Measurements from ENCODE around the gene IDUA.
"Not testable (repeated sequence)": the region's sequence is repeated elsewhere in the genome, so short reads cannot be mapped to it uniquely, and the experiment has no call there.

The IDUA gene

GRCh38 chr4:967113-968104 is 19.4 kb upstream of the IDUA start:
- DNase-seq (ENCODE audit: low read depth, low spot score): no peak

DNA sequence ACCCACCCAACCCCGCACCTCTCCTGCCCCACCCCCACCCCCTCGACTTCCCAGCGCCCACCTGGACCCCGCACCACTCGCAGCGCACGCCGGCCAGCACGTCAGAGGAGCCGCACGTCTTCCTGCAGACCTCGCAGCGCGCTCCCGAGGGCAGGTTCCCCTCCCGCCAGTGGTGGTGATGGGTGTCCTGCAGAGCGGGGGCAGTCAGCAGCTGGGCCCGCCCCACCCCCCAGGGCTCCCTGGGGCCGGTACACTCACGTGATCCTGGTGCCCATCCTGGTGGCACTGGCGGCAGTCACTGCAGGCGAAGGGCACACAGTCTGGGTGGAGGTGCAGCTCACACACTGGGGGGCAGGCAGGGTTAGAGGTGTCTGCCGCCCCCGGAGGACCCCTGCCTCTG is 18.6 kb upstream of the IDUA start:
- no peak for DNase-seq (ENCODE audit: low read depth, low spot score)

DNA sequence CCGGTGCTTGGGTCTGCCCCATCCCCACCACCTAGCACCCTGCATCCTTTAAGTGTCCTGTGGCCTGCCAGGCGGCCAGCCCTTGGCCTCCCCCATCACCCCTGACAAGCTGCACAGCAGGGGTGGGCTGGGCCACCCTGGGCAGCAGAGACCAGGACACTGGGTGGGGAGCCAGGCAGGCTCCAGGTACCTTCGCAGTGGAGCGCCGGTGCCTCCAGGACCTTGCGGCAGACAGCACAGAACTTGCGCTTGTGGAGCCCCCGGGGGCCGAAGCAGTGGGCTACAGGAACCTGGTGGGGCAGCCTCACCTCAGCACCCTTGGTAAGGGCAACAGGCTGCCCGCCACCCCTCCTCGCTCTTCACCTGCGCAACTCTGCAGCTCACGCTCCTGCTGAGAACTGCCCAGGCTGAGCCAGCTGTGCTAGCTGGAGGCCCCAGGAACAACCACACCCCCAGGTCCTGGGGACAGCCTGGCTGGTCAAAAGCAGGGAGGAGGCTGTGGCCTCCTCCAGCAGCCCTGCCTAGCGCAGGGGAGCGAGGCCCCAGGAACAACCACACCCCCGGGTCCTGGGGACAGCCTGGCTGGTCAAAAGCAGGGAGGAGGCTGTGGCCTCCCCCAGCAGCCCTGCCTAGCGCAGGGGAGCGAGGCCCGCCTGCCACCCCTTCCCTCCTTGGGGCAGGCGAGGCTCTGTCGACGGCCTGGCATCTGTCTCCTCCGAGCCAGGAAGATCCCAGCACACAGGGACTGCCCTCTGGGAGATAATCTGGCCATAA is 18.0 kb upstream of the IDUA start:
- DNase-seq (ENCODE audit: low read depth, low spot score): no peak

- DNase-seq (ENCODE audit: low read depth, low spot score): no peak
These were observed 16.6 kb upstream of the IDUA start for GRCh38 chr4:970046-970745.

DNA sequence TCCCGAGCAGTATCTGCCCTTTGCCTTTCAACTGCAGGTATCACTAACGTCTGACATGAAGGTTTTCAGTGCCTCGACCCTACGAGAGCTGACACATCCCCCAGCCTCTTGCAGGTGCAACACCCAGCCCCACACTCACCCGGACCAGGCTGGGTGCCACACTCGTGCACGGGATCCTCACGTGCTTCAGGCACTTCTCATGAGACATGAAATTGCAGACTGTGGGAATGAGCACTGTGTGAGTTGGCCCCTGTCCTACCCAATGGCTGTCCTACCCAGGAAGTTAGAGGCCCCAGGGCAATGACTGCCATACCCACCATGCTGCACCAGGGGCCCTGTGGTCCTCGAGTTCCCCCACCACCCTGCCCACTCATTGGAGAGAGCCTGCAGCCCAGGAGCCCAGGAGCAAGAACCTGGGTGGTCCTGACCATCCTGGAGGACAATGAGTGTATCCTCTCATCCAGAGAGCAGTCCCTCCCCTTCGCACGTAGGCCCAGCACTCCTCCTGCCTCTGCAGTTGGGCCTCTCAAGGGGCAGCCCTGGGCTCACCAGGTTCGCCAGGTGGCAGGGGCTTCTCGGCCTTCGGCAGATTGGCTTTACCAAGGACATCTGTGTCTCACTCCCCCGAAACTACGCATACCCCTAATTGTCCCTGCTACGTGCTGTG is 15.9 kb upstream of the IDUA start:
- DNase-seq (ENCODE audit: low read depth, low spot score): no peak

GRCh38 chr4:971666-972500 is 15.0 kb upstream of the IDUA start:
- no peak for DNase-seq (ENCODE audit: low read depth, low spot score)

DNA sequence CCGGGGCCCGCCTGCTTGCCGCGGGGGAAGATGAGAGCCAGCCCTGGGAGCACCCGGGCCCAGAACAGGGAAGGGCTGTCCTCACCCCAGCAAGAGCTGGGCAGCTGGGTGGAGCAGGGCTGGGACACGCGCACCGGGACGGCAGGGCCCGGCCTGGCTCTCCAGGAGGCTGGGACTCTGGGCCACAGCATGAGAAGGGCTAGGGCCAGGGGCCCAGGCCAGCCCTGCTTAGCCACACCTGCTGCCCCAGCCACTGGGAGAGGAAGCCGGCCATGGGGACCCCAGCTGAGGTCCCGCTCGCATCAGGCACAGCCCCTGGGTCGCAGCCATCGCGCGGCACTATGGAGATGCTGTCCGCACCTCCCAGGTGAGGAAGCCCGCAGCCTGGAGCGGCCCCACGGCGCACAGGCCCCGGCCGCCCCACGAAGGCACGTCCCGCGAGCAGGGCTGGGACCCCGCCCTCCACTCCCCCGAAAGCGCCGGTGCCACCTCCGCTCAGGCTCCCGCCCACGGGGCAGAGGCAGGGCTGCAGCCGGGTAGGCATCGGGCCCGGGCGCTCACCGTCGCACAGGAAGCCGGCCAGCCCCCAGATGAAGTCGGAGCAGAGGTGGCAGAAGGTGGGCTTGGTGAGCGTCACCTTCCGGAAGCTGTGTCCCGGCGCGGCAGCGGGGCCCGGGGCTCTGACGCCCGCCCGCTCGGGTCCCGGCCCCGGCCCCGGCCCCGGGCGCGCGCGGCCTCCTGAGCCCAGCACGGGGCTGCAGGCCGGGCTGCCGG is 14.0 kb upstream of the IDUA start:
- DNase-seq (ENCODE audit: low read depth, low spot score): peak; percentile 16

GRCh38 chr4:973431-974397 is 13.1 kb upstream of the IDUA start, which contains the start of gene DGKQ:
Gene DGKQ (minus strand): TSS chr4:973569. CDS start chr4:973482, 87 bp downstream.
- DNase-seq (ENCODE audit: low read depth, low spot score): peak; percentile 80

- no peak for DNase-seq (ENCODE audit: low read depth, low spot score)
These were observed 12.2 kb upstream of the IDUA start for GRCh38 chr4:974668-975067.

- not testable (repeated sequence) for DNase-seq (ENCODE audit: low read depth, low spot score)
These were observed 10.8 kb upstream of the IDUA start for GRCh38 chr4:976016-976415.

DNA sequence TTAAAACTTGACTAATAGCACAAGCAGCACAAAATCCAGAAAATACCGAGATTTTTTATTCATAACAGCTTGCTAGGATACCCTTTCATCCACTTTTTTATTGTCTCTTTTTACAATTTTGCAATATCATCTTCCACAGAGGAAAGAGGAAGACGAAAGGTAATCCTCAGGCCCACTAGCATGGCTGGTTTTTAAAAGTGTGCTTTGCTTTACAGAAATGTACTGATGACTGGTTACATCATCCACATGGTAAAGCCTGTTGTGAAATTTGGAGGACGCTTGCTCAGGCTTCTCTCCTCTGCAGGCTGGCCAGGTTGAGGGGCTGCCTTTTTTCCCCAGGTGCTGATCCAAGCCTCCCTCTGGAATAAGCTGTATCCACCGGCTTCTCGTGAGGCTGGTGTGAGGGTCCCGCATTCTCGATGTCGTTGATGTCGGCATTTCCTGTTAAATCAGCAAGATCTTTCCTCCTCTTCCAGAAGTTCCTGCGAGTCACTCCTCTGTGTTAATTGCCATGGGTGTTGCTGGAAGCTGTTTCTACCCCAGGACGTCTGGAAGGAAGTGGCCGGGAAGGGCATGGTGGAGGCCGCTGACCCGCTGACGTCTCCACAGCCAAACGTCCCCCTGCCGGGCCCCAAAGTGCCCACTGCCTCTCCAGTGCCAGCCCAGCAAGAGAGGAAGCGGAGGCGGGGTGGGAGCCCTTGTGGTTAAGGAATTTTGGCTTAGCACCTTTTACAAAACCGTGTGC is 7.7 kb upstream of the IDUA start:
- no peak for DNase-seq (ENCODE audit: low read depth, low spot score)

DNA sequence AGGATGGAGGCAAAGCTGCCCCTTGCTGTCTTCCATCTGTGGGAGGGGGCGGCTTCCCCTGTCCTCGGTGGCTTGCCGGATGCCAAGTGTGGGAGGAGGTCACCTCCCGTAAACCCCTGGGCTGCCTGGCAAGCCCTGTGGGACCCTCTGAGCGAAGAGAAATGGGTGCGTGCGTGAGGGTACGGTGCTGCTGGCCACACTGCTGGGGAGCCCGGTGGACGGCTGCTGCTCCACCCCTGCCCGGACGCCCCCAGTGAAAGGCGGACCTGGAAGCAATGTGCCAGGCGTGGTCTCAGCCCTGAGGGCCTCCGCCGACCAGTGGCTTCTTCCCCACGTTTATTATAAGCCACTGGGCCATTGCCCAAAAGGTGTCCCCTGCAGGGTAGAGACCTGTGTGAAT is 4.6 kb upstream of the IDUA start:
- no peak for DNase-seq (ENCODE audit: low read depth, low spot score)

DNA sequence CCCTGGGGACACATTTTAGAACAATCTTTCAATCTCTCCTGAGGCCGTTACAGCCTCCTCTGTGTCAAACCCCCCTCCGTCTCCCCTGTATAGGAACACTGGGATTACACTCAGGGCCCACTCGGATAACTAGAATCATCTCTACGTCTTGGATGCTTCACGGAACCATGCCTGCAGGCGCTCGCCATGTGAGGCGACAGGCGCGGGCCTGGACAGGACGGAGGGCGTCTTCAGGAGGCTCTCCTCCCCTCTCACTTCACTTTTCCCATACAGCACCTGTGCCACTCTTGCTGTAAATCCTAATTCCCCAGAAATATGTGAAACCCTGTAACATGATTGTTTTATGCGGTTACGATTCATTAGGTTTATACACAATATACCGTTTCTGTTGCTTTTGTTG is 4.0 kb upstream of the IDUA start:
- no peak for DNase-seq (ENCODE audit: low read depth, low spot score)

- no peak for DNase-seq (ENCODE audit: low read depth, low spot score)
These were observed 2.3 kb upstream of the IDUA start for GRCh38 chr4:984336-985054.

- DNase-seq (ENCODE audit: low read depth, low spot score): peak; percentile 41
These were observed 1.6 kb upstream of the IDUA start for GRCh38 chr4:985123-985830.

- no peak for DNase-seq (ENCODE audit: low read depth, low spot score)
These were observed 391 bp upstream of the IDUA start for GRCh38 chr4:986428-986878.
